AG04450 (cell line): ENCODE measurements around the gene TBC1D8. TPM values are rescaled to one million over a fixed set of nuclear protein-coding genes. Genes with fewer than 3 reads are reported as not detected.

ENCODE experiments used
- CTCF ChIA-PET: fragments of 300-600, 350-600 bp; formaldehyde crosslinking; extraction: SDS; loops from one replicate; lab custom pipeline; 2022; ENCODE audit warnings: antibody characterized with exemption, inconsistent platforms; lab: Charles Lee
- POLR2A ChIA-PET: fragments of 350-600 bp; formaldehyde crosslinking; extraction: SDS; loops from one replicate; lab custom pipeline; 2021; ENCODE audit warnings: antibody characterized with exemption, inconsistent platforms; lab: Yijun Ruan, JAX
- DNase-seq: peaks from one replicate; pipeline ENCODE4 v3.0.0-alpha.2; 2011; ENCODE audit warnings: low read depth, low spot score
- H3K27ac ChIP-seq: one replicate; pipeline ENCODE4 v1.5.1; 2012; ENCODE audit warnings: low read depth, low read length, control low read depth
- H3K27me3 ChIP-seq: one replicate; pipeline ENCODE4 v1.6.0; 2012; ENCODE audit warnings: low read length; ENCODE audit not compliant: control insufficient read depth, insufficient read depth
- H3K4me3 ChIP-seq: 2 replicates; pipeline ENCODE4 v1.5.1; 2011; ENCODE audit warnings: mild to moderate bottlenecking, low read depth, low read length, control low read depth
- H3K9me3 ChIP-seq: 2 replicates; pipeline ENCODE4 v1.5.1; 2012; ENCODE audit warnings: low read length; ENCODE audit not compliant: control insufficient read depth, insufficient read depth
- CTCF ChIP-seq: IDR thresholded peaks from 2 replicates; pipeline ENCODE4 v1.5.1; 2011; ENCODE audit warnings: low read depth, low read length, control low read depth, inconsistent platforms
- polyA plus RNA-seq: library from polyadenylated mRNA; depleted of rRNA; stranded (reverse); fragments of >200 nt; gene quantifications from 2 replicates; pipeline ENCODE4 v1.2.3, GENCODE V29; 2011

Gene TBC1D8
- polyA plus RNA-seq, 1 experiment: 2.5 TPM

GRCh38 chr2:101003278-101003775 is 147.9 kb downstream of the TBC1D8 start:
- Histone ChIP-seq H3K27ac (no peak overlapping the region), H3K4me3 (peak overlapping the region; percentile 96), H3K9me3 (peaks cover 4% of the 10 kb centered on the region; the same call in 1 of the 2 replicates), H3K27me3 (no peaks in the 10 kb centered on the region)
- ChIA-PET POLR2A (interaction anchor here (0.7 to 2.0 kb wide), 4 partner anchors 67 to 270 kb away, joined by 3 to 8 read pairs (median 6); partner anchors contain the start of gene CNOT11), CTCF (interaction anchor here (0.5 to 3.9 kb wide), 6 partner anchors 9 to 1107 kb away, joined by 3 to 32 read pairs (median 7); no protein-coding TSS in a partner anchor)
- TF ChIP-seq CTCF: no peak
- DNase-seq: no peak

- H3K4me3 ChIP-seq: peak overlapping the region; percentile 96
- peak overlapping the region; percentile 88 for H3K27ac ChIP-seq
- no peak for TF ChIP-seq CTCF
- POLR2A ChIA-PET: interaction anchor here (0.8 to 2.0 kb wide), 10 partner anchors 10 to 440 kb away, joined by 3 to 8 read pairs (median 4); partner anchors contain the start of gene PDCL3
- CTCF ChIA-PET: interaction anchor here (1.1 to 3.9 kb wide), 5 partner anchors 10 to 396 kb away, joined by 3 to 32 read pairs (median 9); no protein-coding TSS in a partner anchor
- H3K9me3 ChIP-seq: peaks cover 4% of the 10 kb centered on the region; the same call in 1 of the 2 replicates
- no peaks in the 10 kb centered on the region for H3K27me3 ChIP-seq
- DNase-seq: no peak
These were observed 148.5 kb downstream of the TBC1D8 start for GRCh38 chr2:101002562-101003277.

GRCh38 chr2:101001691-101002561 is 149.3 kb downstream of the TBC1D8 start, which contains the start of gene RPL31:
TSS of gene RPL31 (plus strand) at chr2:101002289. CDS start at chr2:101002702, 413 bp downstream.
- no peak for TF ChIP-seq CTCF
- CTCF ChIA-PET: interaction anchor here (1.1 to 3.9 kb wide), 5 partner anchors 10 to 396 kb away, joined by 3 to 32 read pairs (median 9); no protein-coding TSS in a partner anchor
- H3K4me3 ChIP-seq: peak within 1 kb of the TSS; percentile 96
- H3K27me3 ChIP-seq: no peaks in the 10 kb centered on the region
- DNase-seq: peak; percentile 90
- H3K27ac ChIP-seq: peak within 1 kb of the TSS; percentile 88
- POLR2A ChIA-PET: interaction anchor here (0.6 to 2.0 kb wide), 14 partner anchors 8 to 804 kb away, joined by 3 to 7 read pairs (median 4); partner anchors contain the start of gene PDCL3
- peaks cover 4% of the 10 kb centered on the region; the same call in 1 of the 2 replicates for H3K9me3 ChIP-seq

GRCh38 chr2:100999995-101000394 is 151.2 kb downstream of the TBC1D8 start:
- DNase-seq: no peak
- Histone ChIP-seq H3K4me3 (no peak overlapping the region), H3K27ac (no peak overlapping the region), H3K27me3 (no peaks in the 10 kb centered on the region), H3K9me3 (peaks cover 4% of the 10 kb centered on the region; the same call in 1 of the 2 replicates)
- POLR2A ChIA-PET: no interaction called here
- no peak for TF ChIP-seq CTCF
- CTCF ChIA-PET: interaction anchor here (2.1 kb wide), 1 partner anchor 15 kb away, joined by 8 read pairs; no protein-coding TSS in a partner anchor
